ENCODE measurements around the gene STK17A.
A peak's percentile ranks its signal among the peaks of the same experiment; 100 is the strongest.

STK17A gene

GRCh38 chr7:43582503-43583423 lies at the start of gene STK17A:
TSS of gene STK17A (plus strand) at chr7:43583108. CDS start at chr7:43583244, 136 bp downstream.
- peak; percentile 86 to 89 for DNase-seq (ENCODE audit: low read depth in 2 of 2)

DNA sequence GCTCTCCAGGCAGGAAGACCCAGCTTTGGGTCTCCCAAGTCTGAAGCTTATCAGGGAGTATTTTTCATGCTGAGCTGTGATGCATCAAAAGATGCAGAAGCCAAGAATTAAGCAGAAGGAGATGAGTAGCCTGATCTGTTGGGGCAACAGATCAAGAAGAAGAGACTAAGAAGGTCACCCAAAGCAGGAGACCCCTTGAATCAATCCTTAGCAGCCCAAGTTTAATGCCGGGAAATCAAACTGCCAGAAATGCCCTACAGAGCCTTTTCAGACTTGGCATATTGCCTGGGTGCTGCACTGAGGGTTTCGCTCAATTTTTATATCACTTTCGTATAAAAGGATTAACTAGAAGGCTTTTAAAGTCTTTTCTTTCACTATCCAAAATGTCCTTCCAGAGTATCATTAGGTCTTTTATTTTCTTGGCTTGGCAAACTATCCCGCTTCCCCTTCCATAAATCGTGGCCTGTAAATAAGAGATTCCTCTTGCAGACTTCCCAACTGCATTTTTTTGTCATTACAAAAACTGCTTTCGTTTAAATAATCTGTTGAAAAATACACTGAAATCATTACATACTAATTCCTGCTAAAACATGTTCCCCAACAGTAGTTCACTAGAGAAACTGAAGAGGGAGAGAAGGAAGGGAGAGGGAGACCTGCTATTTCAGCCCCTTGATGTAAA lies 49.0 kb upstream of the STK17A start:
- DNase-seq (ENCODE audit: low read depth in 2 of 2), result no peak

DNA sequence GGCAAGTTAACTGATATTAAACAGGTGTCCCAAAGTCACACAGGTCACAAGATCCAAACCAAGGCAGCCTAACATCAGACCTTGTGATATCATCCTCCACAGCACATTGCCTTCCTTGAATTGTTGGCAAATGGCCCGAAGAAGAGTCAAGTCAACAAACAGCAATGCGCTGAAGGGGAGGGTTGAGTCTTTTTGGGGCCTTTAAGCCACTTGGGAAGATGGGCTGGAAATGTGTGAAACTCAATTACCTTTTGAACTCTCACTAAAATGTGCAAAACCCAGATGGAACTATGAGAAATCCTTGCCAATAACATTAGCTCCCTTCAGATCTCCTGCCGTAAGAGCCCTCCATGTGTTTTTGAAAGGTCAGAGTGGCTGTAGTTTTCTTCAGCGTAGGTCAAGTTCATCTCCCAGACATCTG lies 47.9 kb upstream of the STK17A start:
- no peak for DNase-seq (ENCODE audit: low read depth in 2 of 2)

- DNase-seq (ENCODE audit: low read depth in 2 of 2), result no peak
These were observed 46.9 kb upstream of the STK17A start for GRCh38 chr7:43535810-43536585.

DNA sequence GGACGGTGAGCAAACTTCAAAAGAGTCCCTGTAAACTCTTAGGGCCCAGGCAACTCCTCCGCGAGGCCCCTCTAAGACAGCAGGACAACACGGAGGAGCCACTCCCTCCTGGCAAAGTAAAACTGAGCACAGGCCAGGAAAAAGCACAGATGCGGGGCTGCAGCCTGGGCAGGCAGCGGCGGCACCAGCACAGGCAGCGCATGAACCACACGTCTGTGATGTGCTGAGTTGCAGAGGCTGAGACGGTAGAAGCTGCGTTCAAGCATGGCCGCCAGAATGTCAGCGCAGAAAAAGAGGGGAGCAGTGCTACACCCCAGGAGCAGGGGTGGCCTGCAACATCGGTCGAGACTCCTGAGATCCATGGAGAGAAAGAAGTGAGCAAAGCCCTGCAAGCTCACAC lies 46.1 kb upstream of the STK17A start:
- DNase-seq (ENCODE audit: low read depth in 2 of 2), result no peak

- no peak for DNase-seq (ENCODE audit: low read depth in 2 of 2)
These were observed 45.0 kb upstream of the STK17A start for GRCh38 chr7:43537765-43538403.

DNA sequence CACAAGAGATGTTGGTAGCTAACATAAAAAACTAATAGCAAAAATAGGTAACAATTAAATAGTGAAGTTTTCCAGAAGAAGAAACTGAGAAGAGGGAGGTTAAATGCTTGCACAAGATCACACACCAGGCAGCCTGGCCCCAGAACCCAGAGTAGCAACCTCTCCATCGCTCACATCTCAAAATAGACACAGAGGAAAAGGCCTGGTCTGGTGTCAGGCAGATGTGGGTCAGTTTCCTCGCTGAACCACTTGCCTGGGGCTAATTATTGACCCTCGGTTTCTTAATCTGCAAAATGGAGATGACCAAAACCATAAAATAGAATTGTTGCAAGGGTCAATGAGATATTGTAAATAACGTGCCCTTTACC lies 44.5 kb upstream of the STK17A start:
- no peak for DNase-seq (ENCODE audit: low read depth in 2 of 2)

DNA sequence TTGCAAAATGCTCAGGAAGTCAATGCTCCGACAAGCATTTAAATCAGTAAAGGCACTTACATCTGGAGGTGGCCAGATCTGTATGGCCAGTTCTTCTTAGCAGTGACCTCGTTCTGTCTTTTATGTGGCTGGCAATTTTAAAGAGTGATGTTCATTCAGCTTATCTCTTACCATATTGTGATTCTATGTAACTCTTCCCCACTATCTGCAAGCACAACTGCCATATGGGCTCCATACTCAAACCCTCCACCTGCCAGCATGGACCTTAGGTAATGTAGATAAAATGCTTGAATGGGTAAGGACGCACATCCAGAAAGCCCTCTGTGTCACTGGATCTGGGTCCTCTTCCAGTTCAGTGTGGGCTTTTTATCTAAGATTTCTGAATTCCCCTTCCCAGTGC lies 42.4 kb upstream of the STK17A start:
- DNase-seq (ENCODE audit: low read depth in 2 of 2), result no peak

DNA sequence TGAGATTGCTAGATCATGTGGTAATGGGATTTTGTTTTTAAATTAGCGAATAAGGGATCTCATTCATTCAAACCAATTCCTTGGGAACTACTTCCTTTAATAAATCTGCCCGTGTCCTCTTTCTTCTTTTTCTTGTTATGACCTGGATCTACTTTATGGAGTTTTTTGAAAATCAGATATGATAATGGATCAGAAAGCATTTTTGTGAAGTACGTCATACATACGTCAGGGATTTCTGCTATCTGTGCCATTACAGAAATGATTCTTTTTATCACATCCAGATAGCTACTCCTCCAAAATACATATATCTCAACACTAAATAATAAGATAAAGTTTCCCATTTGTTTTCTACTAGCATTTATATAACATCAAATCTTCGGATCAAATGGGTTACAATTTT lies 40.2 kb upstream of the STK17A start:
- no peak for DNase-seq (ENCODE audit: low read depth in 2 of 2)

- no peak for DNase-seq (ENCODE audit: low read depth in 2 of 2)
These were observed 36.7 kb upstream of the STK17A start for GRCh38 chr7:43546231-43546630.

DNA sequence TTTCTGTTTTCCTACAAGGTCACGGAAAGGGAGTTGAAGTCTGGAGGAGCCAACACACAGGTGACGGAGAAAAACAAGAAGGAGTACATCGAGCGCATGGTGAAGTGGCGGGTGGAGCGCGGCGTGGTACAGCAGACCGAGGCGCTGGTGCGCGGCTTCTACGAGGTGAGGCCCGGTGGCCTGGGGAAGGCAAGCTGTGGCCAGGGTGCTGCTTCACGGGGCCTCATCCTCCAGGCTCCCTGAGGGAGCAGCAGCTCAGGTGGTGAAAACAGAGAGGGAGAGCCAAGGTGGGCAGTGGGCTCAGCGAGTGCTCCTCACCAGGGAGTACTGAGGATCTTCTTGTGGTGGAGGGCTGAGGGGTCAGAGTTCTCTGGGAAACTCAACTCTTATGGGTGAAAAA lies 32.5 kb upstream of the STK17A start:
- DNase-seq (ENCODE audit: low read depth in 2 of 2), result no peak

DNA sequence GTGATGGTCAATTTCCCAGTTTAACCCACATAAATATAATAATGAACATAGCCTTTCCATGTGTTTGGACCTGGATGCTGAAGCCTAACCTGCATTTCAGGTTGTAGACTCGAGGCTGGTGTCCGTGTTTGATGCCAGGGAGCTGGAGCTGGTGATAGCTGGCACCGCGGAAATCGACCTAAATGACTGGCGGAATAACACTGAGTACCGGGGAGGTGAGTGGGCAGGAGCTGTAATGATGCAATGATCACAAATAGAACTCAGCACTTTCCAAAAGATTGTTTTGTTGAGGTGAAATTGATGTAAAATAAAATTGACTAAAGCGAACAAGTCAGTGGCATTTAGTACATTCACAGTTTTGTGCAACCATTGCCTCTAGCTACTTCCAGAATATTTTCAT lies 30.8 kb upstream of the STK17A start:
- no peak for DNase-seq (ENCODE audit: low read depth in 2 of 2)

- no peak for DNase-seq (ENCODE audit: low read depth in 2 of 2)
These were observed 28.9 kb upstream of the STK17A start for GRCh38 chr7:43553999-43554398.

DNA sequence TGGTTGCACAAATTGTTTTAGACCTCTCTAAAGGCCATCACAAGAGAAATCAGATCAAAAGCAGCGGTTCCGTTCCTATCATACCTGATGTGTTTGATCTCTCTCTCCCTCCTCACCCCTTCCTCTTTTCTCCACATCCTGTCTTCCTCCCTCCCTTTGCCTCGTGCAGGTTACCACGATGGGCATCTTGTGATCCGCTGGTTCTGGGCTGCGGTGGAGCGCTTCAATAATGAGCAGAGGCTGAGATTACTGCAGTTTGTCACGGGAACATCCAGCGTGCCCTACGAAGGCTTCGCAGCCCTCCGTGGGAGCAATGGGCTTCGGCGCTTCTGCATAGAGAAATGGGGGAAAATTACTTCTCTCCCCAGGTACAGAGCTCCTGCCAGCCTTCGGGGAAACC lies 28.5 kb upstream of the STK17A start:
- no peak for DNase-seq (ENCODE audit: low read depth in 2 of 2)

- DNase-seq (ENCODE audit: low read depth in 2 of 2), result no peak
These were observed 24.9 kb upstream of the STK17A start for GRCh38 chr7:43557831-43558495.

- DNase-seq (ENCODE audit: low read depth in 2 of 2), result no peak
These were observed 23.6 kb upstream of the STK17A start for GRCh38 chr7:43559171-43559945.

DNA sequence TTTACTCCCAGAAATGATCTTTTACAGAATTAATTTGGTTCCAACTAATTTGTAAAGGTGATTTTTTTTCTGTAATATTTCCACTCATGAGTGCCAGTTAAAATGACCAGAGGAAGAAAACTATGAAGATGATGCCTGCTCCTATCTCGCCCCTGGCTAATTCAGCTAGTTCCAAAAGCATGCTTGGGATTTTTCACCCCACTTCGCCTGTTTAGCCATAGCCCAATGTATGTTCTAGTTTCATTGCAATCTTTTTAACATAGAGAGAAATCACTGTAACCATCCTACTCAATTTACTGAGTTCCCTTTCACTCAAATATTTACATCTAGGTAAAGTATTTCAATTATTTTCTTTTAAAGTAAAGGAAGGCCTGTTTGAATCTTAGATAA lies 23.0 kb upstream of the STK17A start:
- no peak for DNase-seq (ENCODE audit: low read depth in 2 of 2)

GRCh38 chr7:43560742-43561330 lies 22.1 kb upstream of the STK17A start:
- DNase-seq (ENCODE audit: low read depth in 2 of 2), result no peak

DNA sequence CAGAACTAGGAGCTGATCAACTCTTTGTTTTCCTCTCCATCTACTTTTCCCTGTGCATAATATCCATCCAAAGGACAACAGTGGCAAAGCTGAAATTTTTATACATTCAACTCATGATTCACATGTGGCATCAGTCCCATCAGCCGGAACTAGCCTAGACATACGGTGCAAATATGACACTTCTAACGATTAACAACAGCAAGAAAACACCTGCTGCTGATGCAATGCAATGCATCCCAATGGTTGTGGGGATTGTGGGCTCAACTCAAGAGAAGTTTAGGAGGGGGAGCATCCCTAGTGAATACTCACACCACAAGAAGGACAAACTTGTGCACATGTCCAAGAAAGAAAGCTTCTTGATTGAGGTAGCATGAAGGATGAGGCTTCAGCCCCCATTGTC lies 20.5 kb upstream of the STK17A start:
- no peak for DNase-seq (ENCODE audit: low read depth in 2 of 2)

DNA sequence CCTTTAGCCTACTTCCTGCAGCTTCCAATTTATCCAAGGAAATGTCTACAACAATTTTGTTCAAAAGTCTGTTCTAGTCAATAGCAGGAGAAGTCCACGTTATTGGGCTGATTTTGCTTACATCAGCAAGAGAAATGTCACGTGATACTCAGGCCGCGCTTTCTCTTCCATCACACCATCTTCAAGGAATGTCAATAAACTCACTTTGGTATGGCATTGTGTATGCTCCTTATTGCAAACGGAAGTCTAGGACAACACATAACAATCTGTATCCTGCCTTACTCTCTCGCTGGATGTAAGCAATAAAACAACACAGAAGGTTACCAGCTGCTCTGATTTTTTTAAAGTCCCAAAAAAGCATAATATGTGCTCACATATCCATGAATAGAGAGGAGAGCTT lies 17.1 kb upstream of the STK17A start:
- DNase-seq (ENCODE audit: low read depth in 2 of 2), result no peak
